HCT116 (cell line): ENCODE results near the gene NEURL1. TPM values are rescaled to one million over a fixed set of nuclear protein-coding genes. Genes with fewer than 3 reads are reported as not detected.

Experiments used
- ATAC-seq: fragments of 200-7000 bp; cut with Tn5 transposase; 2 replicates; pipeline ENCODE4 v1.9.1; 2020; ENCODE audit warnings: mild to moderate bottlenecking, moderate library complexity
- BruUV-seq: library from RNA; stranded (reverse); fragments of 400-500 nt; replicated peaks from 2 replicates; lab custom pipeline; 2021; lab: Mats Ljungman, UMichigan
- CTCF ChIA-PET: fragments of 300-600 bp; sonication (Branson Sonifier 250); formaldehyde crosslinking; loops from one replicate; lab custom pipeline; 2021; ENCODE audit warnings: antibody characterized with exemption; lab: Charles Lee
- POLR2A ChIA-PET: fragments of 300-600, 350-600 bp; sonication (Branson Sonifier 250); formaldehyde crosslinking; loops from one replicate; lab custom pipeline; 2021; ENCODE audit warnings: antibody characterized with exemption; lab: Charles Lee
- RAD21 ChIA-PET, 2 experiments: fragments of 300-600 bp; sonication (Branson Sonifier 250); formaldehyde crosslinking; loops; one replicate each; lab custom pipeline; 2023; ENCODE audit warnings: low total read pairs in 2 of 2; ENCODE audit not compliant: uncharacterized antibody in 2 of 2, unreplicated experiment in 2 of 2, low non-redundant PET in 1 of 2; lab: Charles Lee
- DNase-seq: peaks from one replicate; pipeline ENCODE4 v3.0.0-alpha.2; 2010; ENCODE audit warnings: low read depth, low spot score
- H2AFZ ChIP-seq: fragments of 200-600 bp; shearing (Covaris generic), sonication (generic); 2 replicates; pipeline ENCODE4 v1.6.1; 2017; ENCODE audit warnings: low read depth, mixed run types, mixed read lengths, antibody characterized with exemption, low read length; ENCODE audit not compliant: poor library complexity, severe bottlenecking
- H3K27ac ChIP-seq: 2 replicates; pipeline ENCODE4 v1.5.1; 2012; ENCODE audit warnings: low read depth, low read length
- H3K27me3 ChIP-seq: fragments of 200-600 bp; sonication (generic); 2 replicates; pipeline ENCODE4 v1.6.1; 2016; ENCODE audit warnings: mixed run types, low read length, mixed read lengths; ENCODE audit not compliant: insufficient read depth
- H3K36me3 ChIP-seq, 2 experiments: fragments of 200-500 bp in 1 of 2; fragments of 200-600 bp in 1 of 2; sonication (Bioruptor generic) in 1 of 2; sonication (generic) in 1 of 2; 2 replicates each; pipeline versions ENCODE4 v1.5.1 to v1.6.1; 2014 to 2016; ENCODE audit warnings: low read length in 2 of 2, inconsistent platforms in 1 of 2, mixed read lengths in 1 of 2, mixed run types in 1 of 2; ENCODE audit not compliant: insufficient read depth in 2 of 2, control insufficient read depth in 1 of 2
- H3K4me1 ChIP-seq, 2 experiments: fragments of 200-600 bp in 1 of 2; sonication (generic) in 1 of 2; 2 replicates each; pipeline versions ENCODE4 v1.5.1 to v1.6.1; 2012 to 2017; ENCODE audit warnings: low read length in 2 of 2, inconsistent platforms in 1 of 2, mild to moderate bottlenecking in 1 of 2, mixed read lengths in 1 of 2, mixed run types in 1 of 2, moderate library complexity in 1 of 2; ENCODE audit not compliant: insufficient read depth in 2 of 2, control insufficient read depth in 1 of 2
- H3K4me2 ChIP-seq: fragments of 200-600 bp; sonication (generic); 2 replicates; pipeline ENCODE4 v1.6.1; 2017; ENCODE audit warnings: mixed run types, low read length, mixed read lengths
- H3K4me3 ChIP-seq, 2 experiments: fragments of 200-600 bp in 1 of 2; sonication (generic) in 1 of 2; replicated peaks in 1 of 2; 2 replicates each; pipeline ENCODE4 v1.5.1; 2011 to 2016; ENCODE audit warnings: low read length in 2 of 2, control low read depth in 1 of 2, low read depth in 1 of 2, mild to moderate bottlenecking in 1 of 2, mixed read lengths in 1 of 2, mixed run types in 1 of 2
- H3K79me2 ChIP-seq: fragments of 200-600 bp; sonication (generic); 2 replicates; pipeline ENCODE4 v1.6.1; 2017; ENCODE audit warnings: mild to moderate bottlenecking, mixed run types, low read length, moderate library complexity, mixed read lengths; ENCODE audit not compliant: insufficient read depth
- H3K9ac ChIP-seq: fragments of 200-600 bp; sonication (generic); 2 replicates; pipeline ENCODE4 v1.6.1; 2016; ENCODE audit warnings: low read length, mixed read lengths
- H3K9me2 ChIP-seq: fragments of 200-600 bp; sonication (generic), shearing (Covaris generic); 2 replicates; pipeline ENCODE4 v1.6.1; 2017; ENCODE audit warnings: mixed run types, mild to moderate bottlenecking, moderate library complexity; ENCODE audit not compliant: insufficient read depth
- H3K9me3 ChIP-seq, 2 experiments: fragments of 200-500 bp in 1 of 2; fragments of 200-600 bp in 1 of 2; sonication (Bioruptor generic) in 1 of 2; sonication (generic) in 1 of 2; 2 replicates each; pipeline ENCODE4 v1.6.1; 2014 to 2017; ENCODE audit warnings: low read length in 2 of 2, mixed read lengths in 2 of 2, inconsistent platforms in 1 of 2, low read depth in 1 of 2, mild to moderate bottlenecking in 1 of 2, mixed run types in 1 of 2, moderate library complexity in 1 of 2; ENCODE audit not compliant: control insufficient read depth in 1 of 2, insufficient read depth in 1 of 2
- H4K20me1 ChIP-seq: fragments of 200-600 bp; sonication (generic), shearing (Covaris generic); 2 replicates; pipeline ENCODE4 v1.6.1; 2017; ENCODE audit warnings: mixed run types, mild to moderate bottlenecking, moderate library complexity; ENCODE audit not compliant: insufficient read depth
- CBX3 ChIP-seq: IDR thresholded peaks from 2 replicates; pipeline ENCODE4 v1.6.1; 2012; ENCODE audit warnings: low read depth
- EZH2 ChIP-seq: fragments of 200-600 bp; sonication (generic); IDR thresholded peaks from 2 replicates; pipeline ENCODE4 v1.6.1; 2017; ENCODE audit warnings: antibody characterized with exemption, mixed run types
- SIN3A ChIP-seq: IDR thresholded peaks from 2 replicates; pipeline ENCODE4 v1.6.1; 2012; ENCODE audit warnings: low read depth
- SRF ChIP-seq: IDR thresholded peaks from 2 replicates; pipeline ENCODE4 v1.6.1; 2012; ENCODE audit warnings: low read depth
- intact Hi-C: fragments of 100-400 bp; cut with micrococcal nuclease; formaldehyde crosslinking; loops from 2 replicates; pipeline ENCODE4 v1.10.0; 2022
- total RNA-seq: library from RNA; stranded (reverse); gene quantifications from one replicate; pipeline ENCODE4 v1.2.1, GENCODE V29; 2021; ENCODE audit not compliant: unreplicated experiment
- TF ChIP-seq, protein P1 (sequence below): IDR thresholded peaks from 2 replicates; pipeline ENCODE4 v1.6.1; 2012; ENCODE audit warnings: low read depth
- TF ChIP-seq, protein P2 (sequence below): IDR thresholded peaks from 2 replicates; pipeline ENCODE4 v1.6.1; 2011; ENCODE audit warnings: mild to moderate bottlenecking, low read length, moderate library complexity; ENCODE audit not compliant: insufficient replicate concordance; ENCODE audit errors: extremely low read depth
- TF ChIP-seq, protein P3 (sequence below): IDR thresholded peaks from 2 replicates; pipeline ENCODE4 v1.6.1; 2012

Gene NEURL1
- total RNA-seq, 1 experiment from 2014 or later, result 1.4 TPM

DNA sequence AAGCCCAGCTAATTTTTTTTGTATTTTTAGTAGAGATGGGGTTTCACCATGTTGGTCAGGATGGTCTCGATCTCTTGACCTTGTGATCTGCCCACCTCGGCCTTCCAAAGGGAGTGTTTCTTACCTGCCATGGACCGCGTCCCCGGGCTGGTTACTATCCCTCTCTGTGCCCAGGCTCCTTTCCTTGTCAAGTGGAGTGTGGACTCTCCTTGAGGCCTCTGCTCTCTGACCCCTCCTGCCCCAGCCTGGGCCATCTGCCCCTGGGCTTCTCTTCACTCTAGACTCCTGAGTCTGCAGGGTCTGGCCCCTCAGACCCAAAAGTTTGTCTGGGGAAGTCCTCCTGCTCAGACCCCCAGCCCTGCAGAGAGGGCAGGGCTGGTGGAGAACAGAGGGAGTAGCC is 20.7 kb downstream of the NEURL1 start:
- ChIA-PET RAD21 (no interaction called here), CTCF (interaction anchor here (1.3 kb wide), 1 partner anchor 29 kb away, joined by 3 read pairs; no protein-coding TSS in a partner anchor), POLR2A (no interaction called here)
- H3K36me3 ChIP-seq, result no peaks in the 10 kb centered on the region
- H3K9me2 ChIP-seq, result no peaks in the 10 kb centered on the region
- peaks cover 0 to 17% of the 10 kb centered on the region in 2 experiments; a peak in 2 of 4 replicates for H3K4me1 ChIP-seq
- ATAC-seq (no peak), DNase-seq (no peak)
- no peaks in the 10 kb centered on the region for H3K27me3 ChIP-seq
- no peak overlapping the region for H3K27ac ChIP-seq
- no peak overlapping the region for H3K4me3 ChIP-seq
- intact Hi-C loops, result no loop called here
- BruUV-seq, result no TSS peak
- H3K9me3 ChIP-seq, result no peaks in the 10 kb centered on the region
- no peak overlapping the region for H3K4me2 ChIP-seq
- H4K20me1 ChIP-seq, result no peaks in the 10 kb centered on the region
- no peak for TF ChIP-seq SRF
- TF ChIP-seq, protein P1, sequence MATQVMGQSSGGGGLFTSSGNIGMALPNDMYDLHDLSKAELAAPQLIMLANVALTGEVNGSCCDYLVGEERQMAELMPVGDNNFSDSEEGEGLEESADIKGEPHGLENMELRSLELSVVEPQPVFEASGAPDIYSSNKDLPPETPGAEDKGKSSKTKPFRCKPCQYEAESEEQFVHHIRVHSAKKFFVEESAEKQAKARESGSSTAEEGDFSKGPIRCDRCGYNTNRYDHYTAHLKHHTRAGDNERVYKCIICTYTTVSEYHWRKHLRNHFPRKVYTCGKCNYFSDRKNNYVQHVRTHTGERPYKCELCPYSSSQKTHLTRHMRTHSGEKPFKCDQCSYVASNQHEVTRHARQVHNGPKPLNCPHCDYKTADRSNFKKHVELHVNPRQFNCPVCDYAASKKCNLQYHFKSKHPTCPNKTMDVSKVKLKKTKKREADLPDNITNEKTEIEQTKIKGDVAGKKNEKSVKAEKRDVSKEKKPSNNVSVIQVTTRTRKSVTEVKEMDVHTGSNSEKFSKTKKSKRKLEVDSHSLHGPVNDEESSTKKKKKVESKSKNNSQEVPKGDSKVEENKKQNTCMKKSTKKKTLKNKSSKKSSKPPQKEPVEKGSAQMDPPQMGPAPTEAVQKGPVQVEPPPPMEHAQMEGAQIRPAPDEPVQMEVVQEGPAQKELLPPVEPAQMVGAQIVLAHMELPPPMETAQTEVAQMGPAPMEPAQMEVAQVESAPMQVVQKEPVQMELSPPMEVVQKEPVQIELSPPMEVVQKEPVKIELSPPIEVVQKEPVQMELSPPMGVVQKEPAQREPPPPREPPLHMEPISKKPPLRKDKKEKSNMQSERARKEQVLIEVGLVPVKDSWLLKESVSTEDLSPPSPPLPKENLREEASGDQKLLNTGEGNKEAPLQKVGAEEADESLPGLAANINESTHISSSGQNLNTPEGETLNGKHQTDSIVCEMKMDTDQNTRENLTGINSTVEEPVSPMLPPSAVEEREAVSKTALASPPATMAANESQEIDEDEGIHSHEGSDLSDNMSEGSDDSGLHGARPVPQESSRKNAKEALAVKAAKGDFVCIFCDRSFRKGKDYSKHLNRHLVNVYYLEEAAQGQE, result no peak
- no peak for TF ChIP-seq EZH2
- TF ChIP-seq SIN3A, result no peak
- TF ChIP-seq, protein P2, sequence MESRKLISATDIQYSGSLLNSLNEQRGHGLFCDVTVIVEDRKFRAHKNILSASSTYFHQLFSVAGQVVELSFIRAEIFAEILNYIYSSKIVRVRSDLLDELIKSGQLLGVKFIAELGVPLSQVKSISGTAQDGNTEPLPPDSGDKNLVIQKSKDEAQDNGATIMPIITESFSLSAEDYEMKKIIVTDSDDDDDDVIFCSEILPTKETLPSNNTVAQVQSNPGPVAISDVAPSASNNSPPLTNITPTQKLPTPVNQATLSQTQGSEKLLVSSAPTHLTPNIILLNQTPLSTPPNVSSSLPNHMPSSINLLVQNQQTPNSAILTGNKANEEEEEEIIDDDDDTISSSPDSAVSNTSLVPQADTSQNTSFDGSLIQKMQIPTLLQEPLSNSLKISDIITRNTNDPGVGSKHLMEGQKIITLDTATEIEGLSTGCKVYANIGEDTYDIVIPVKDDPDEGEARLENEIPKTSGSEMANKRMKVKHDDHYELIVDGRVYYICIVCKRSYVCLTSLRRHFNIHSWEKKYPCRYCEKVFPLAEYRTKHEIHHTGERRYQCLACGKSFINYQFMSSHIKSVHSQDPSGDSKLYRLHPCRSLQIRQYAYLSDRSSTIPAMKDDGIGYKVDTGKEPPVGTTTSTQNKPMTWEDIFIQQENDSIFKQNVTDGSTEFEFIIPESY, result no peak
- TF ChIP-seq CBX3, result no peak
- TF ChIP-seq, protein P3, sequence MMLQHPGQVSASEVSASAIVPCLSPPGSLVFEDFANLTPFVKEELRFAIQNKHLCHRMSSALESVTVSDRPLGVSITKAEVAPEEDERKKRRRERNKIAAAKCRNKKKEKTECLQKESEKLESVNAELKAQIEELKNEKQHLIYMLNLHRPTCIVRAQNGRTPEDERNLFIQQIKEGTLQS, result no peak
- no peaks in the 10 kb centered on the region for H3K79me2 ChIP-seq
- H3K9ac ChIP-seq, result no peak overlapping the region
- no peak overlapping the region for H2AFZ ChIP-seq
